Measurements from ENCODE around the gene LAMB4.
"Not testable (repeated sequence)": the region's sequence is repeated elsewhere in the genome, so short reads cannot be mapped to it uniquely, and the experiment has no call there.

LAMB4 gene

GRCh38 chr7:108037741-108038140, 92.4 kb downstream of the LAMB4 start:
- DNase-seq, result no peak

DNA sequence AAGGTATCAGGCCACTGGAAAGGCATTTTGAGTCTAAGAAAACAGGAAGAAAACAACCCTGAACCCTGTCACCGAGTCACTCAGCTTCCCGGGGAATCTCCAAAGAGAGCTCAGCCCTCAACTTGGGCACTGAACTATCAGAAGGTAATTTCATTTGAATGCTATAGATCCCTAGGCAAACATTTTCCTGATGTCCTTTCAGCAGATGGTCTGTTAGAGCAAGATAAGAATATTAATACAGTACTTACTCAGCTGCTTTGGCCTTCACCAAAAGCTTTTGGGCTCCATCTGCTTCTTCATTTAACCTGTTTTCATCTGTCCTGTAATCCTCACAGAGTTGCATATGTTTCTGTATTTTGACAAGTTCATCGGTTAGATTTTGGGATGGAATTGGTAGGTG, 93.0 kb downstream of the LAMB4 start:
- no peak for DNase-seq

- no peak for DNase-seq
Measured at GRCh38 chr7:108034586-108034985, 95.6 kb downstream of the LAMB4 start.

GRCh38 chr7:108033776-108034497, 96.2 kb downstream of the LAMB4 start:
- no peak for DNase-seq

GRCh38 chr7:108033309-108033708, 96.9 kb downstream of the LAMB4 start:
- not testable (repeated sequence) for DNase-seq

GRCh38 chr7:108030516-108030915, 99.6 kb downstream of the LAMB4 start:
- DNase-seq, result no peak

GRCh38 chr7:108029034-108029433, 101.1 kb downstream of the LAMB4 start:
- no peak for DNase-seq

DNA sequence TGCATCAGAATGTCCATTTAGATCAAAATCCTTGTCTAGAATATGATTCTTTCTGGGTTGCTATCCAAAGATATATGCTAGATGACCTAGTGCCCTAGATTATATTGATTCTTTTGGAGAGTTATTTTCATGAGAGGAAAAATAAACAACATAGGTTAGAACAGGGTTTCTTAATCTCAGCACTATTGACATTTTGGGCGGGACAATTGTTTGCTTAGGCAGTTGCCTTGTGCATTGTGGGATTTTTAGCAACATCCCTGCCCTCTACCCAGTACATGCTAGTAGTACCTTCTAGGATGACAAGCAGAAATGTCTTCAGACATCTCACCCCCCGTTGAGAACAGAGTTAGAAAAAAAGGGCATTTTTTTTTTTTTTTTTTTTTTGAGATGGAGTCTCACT, 102.0 kb downstream of the LAMB4 start:
- no peak for DNase-seq

DNA sequence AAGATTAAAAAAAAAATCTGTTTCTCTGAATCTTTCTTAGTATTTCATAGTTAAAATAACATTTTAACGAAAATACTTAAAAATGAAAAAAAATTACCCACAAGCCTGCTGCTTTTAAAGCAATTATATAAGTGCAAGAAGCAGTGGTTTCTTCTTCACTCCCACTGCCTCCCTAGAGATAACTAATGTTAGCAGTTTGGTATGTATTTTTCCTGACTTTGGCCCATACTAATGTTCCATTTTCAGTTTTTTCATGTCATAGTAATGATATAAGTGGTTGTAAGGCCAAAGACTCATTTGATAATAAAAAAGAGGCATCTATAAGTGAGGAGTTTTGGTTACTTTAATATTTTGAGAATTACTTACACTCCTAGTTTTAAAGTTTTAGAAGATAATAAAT, 102.9 kb downstream of the LAMB4 start:
- DNase-seq, result no peak

DNA sequence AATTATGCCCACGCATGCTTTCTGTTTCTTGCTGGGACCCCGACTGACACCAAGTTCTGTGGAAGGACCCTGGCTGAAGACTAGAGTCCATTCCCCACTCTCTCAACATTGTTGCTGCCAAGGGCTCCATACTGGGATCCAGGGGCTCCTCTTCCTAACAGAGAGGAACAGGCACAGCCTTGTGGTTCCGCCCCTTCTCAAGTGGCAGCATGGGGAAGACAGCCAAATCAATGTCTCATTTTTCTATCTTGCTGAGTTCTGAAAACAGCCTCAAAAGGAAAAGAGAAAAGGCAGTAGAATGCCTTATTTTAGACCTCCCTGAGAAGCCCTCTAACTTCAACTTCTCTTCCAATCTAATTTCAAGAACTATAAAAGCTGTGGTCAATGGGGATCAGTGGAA, 103.5 kb downstream of the LAMB4 start:
- no peak for DNase-seq

GRCh38 chr7:108026116-108026515, 104.0 kb downstream of the LAMB4 start:
- DNase-seq, result no peak

DNA sequence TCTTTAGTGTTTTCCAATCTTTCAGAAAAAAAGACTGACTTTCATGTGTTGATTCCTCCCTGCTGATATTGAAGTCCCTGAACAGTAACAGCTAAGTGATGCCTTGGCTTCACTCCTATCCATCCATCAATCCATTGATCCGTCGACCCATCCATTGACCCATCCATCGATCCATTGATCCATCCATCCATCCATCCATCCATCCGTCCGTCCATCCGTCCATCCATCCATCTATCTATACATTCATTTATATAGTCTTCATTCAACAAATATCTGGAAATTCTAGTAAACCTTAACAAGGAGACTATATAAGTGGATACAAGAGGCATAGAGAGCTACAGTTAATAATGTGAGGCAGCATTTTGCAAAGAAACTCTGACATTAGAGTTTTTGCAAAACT, 105.6 kb downstream of the LAMB4 start:
- no peak for DNase-seq

DNA sequence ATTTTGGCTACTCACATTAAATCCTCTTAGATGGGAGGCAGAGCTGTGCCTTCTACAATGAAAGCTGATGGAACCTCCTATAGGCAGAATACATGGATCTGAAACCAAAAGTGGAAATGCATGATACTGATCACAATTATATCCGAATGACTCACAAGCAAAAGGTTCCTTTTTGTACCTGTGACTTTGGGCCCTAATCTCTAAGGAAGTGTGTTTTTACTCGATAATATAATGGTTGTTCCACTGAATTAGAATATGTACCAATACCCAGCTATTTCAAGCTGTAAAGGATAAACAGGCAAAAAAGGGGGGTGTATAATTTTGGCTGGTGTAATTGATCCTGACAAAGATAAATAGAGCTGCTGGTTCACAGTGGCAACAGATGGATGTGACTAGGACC, 109.6 kb downstream of the LAMB4 start:
- no peak for DNase-seq

DNA sequence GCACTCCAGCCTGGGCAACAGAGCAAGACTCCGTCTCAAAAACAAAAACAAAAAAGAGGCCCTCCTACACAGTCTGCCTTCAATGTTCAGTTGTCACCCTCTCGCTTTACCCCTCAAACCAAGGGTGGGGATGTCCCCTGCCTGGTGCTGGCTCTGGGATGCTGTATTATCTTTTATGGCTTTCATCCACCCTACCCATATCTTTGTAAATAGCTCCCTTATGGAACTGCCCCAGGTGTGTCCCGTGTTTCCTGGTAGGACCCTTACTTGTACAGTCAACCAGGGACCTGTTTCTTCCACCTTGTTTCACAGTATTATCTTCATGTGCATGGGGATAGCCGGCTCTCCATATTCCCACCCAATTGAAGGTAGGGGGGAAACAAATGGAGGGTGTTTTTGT, 111.5 kb downstream of the LAMB4 start:
- DNase-seq, result no peak

DNA sequence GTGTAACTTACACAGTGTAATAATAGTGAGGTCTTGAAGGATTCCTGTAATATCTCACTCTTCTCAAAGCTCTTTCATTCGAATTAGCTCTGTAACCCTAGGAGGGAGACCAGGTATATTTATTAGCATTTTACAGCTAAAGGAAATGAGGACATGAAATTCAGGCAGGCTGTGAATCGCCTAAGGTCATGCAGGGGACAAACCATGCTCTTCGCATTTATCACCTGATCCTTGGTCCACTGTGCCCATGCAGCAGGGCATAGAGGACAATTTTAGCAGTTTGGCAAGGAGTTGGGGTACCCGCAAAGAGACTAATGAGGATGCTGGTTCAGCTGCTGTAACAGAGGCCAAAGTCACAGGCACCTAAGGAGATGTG, 112.4 kb downstream of the LAMB4 start:
- no peak for DNase-seq

- DNase-seq, result peak; percentile 5
Measured at GRCh38 chr7:108016841-108017775, 113.1 kb downstream of the LAMB4 start.

- no peak for DNase-seq
Measured at GRCh38 chr7:108015740-108016139, 114.4 kb downstream of the LAMB4 start.

GRCh38 chr7:108014747-108015682, 115.1 kb downstream of the LAMB4 start:
- DNase-seq, result no peak

DNA sequence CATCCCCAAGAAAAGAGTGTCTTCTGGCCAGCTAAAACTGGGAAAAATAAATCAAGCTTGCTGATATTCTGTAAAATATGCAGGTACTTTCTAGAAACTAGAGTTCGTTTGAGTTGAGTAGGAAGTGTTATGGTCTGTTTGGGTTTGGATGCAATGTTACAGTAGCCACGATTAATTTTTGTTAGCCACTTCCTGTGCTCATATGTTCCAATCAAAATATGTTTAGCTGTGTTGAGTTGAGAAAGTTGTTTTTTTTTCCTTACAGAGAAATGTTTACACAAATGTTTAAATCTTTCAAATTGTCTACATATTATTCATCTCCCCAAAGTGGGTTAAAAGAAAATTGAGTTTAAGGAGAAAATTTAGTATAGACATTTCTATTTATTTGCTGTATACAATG, 115.9 kb downstream of the LAMB4 start:
- no peak for DNase-seq

DNA sequence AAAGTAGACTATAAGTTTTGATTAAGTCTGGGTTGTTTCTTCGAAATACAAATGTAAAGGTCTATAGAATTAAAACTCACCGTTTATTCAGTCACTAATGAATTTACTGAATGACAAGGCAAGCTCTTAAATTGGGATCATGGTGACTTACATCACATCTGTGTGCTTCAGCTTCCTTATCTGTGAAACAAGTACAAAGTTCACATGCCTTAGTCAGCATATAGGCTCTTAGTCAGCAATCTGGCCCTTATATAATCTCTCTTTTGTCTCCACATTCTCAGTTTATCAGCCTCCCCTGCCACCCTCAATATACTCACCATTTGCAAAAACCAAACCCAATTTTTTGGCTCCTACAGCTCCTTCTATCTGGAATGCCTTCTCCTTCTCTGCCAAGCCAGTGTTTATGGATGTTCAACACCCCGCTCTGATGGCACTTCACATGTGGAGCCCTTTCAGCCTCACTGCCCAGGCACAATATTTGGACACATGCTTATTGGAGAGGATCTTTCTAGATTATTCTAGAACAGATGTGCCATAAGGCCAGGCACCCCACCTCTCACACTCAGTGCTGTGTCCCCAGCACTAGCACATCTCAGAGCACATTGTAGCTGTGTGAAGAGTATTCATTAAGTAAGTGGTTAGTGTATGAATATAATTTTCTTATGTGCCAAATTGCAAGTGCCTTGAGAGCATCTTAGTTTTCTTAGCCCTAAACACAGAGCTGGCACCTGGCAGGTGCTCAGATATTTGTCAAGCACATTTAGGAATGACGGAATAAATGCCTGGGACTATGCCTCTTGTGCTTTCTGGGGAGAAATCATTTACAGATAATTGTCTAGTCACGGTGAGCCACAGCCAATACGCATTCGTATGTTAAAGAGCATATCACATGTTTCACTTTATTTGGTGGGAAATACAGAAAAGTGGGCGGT, 117.4 kb downstream of the LAMB4 start:
- DNase-seq, result no peak

GRCh38 chr7:108010377-108010776, 119.8 kb downstream of the LAMB4 start:
- DNase-seq, result no peak

DNA sequence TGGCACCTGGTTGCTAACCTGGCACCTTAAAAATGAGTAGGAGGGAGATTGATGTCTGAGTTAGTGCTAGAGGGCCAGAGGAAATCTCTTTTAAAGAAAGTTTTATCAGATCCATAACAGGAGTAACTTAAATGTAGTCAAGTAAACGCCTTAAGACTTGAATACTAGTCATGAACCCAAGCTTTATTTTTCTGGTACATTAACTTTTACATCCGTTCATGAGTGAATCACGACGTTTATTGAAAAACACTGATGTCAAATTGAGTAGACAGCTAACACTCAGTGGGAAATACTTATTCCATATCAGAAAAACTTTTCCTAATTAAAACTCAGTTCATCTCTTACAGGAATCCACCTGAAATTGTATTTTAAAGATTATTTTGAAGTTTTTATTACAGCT, 120.3 kb downstream of the LAMB4 start:
- DNase-seq, result no peak
